ENCODE results near the gene RBFA. TPM values are rescaled to one million over a fixed set of nuclear protein-coding genes. Genes with fewer than 3 reads are reported as not detected.

Gene RBFA
- total and polyA plus RNA-seq, 2 of the 13 experiments (the other 11 are each of a cell fraction or from before 2014, with no cell fraction given), result 29.7 to 42.4 TPM

DNA sequence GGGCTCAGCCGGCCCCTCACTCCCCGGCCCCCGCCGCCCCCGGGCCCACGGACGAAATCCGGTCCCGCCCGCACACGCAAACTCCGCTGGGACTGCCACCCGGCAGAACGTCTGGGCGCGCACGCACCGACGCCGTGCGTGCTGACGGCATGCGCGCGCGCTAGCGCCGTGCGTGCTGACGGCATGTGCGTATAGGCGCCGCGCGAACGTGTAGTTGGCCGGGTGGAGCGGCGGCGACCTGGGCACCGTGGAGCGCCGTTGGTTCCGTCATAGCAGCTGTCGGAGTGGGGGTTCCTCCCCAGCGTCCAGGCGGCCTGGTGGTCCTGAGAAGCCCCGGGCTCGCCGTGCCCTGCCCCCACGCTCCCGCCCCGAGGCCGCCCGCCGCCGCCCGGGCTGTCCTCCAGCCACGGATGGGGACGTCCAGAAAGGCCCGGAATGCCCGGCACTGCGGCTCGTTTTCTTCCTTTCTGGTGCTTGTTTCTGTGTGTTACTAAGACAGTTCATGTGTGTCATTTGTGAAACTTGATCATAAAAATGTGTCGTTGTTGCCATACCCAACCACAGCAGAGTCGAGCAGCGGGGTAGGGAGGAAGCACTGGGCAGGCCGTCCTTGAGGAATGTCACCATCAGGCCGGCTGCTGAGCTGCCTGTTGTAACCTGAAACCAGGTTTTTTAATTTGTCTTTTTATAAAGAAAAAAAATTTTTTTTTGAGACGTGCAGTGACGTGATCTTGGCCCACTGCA, 45.6 kb upstream of the RBFA start, which contains the start of gene TXNL4A (continued):
- TF ChIP-seq SCMH1 (CRISPR knock-in tag; IDR thresholded peaks at IDR 0.05; ENCODE audit: borderline replicate concordance) (no peak), TBP (CRISPR knock-in tag; IDR thresholded peaks at IDR 0.05) (0 out of 2 replicates have a peak, but pooled peaks have one; percentile 58), IKZF5 (CRISPR knock-in tag; IDR thresholded peaks at IDR 0.05) (peak; percentile 58; the same call in 1 of the 2 replicates), ZNF577 (CRISPR knock-in tag; IDR thresholded peaks at IDR 0.05; ENCODE audit: borderline replicate concordance, low read depth) (no peak), MIXL1 (CRISPR knock-in tag; IDR thresholded peaks at IDR 0.05) (no peak), PBX2 (CRISPR knock-in tag; IDR thresholded peaks at IDR 0.05) (no peak), HBP1 (CRISPR knock-in tag; IDR thresholded peaks at IDR 0.05; ENCODE audit: low read depth) (no peak), FOXJ3 (CRISPR knock-in tag; IDR thresholded peaks at IDR 0.05; ENCODE audit: borderline replicate concordance) (no peak), ZFP41 (CRISPR knock-in tag; IDR thresholded peaks at IDR 0.05; ENCODE audit: borderline replicate concordance) (no peak), ARID4A (CRISPR knock-in tag; IDR thresholded peaks at IDR 0.05; ENCODE audit: borderline replicate concordance) (peak; percentile 86; the same call in 1 of the 2 replicates), ZNF274 (CRISPR knock-in tag; IDR thresholded peaks at IDR 0.05) (peak; percentile 84; the same call in 1 of the 2 replicates)

Data from HepG2 (cell line).